Stimulated activated CD8-positive, alpha-beta memory T cell treated with anti-CD3 and anti-CD28 coated beads, Interleukin-4, amount 100 ng/mL, for 1 hour (primary cell): Measurements from ENCODE around the gene LSM11.
"Not testable (repeated sequence)": the region's sequence is repeated elsewhere in the genome, so short reads cannot be mapped to it uniquely, and the experiment has no call there.

Experiments
- DNase-seq, 2 donors: peaks; one replicate each; pipeline ENCODE4 v3.0.0-alpha.2; 2020; ENCODE audit warnings: low read depth in 2 of 2, low spot score in 1 of 2

The LSM11 gene

GRCh38 chr5:157743163-157744050, at the start of gene LSM11:
Gene LSM11 (plus strand): TSS chr5:157743712. CDS start chr5:157743751, 39 bp downstream.
- DNase-seq: peak; percentile 72 to 81

DNA sequence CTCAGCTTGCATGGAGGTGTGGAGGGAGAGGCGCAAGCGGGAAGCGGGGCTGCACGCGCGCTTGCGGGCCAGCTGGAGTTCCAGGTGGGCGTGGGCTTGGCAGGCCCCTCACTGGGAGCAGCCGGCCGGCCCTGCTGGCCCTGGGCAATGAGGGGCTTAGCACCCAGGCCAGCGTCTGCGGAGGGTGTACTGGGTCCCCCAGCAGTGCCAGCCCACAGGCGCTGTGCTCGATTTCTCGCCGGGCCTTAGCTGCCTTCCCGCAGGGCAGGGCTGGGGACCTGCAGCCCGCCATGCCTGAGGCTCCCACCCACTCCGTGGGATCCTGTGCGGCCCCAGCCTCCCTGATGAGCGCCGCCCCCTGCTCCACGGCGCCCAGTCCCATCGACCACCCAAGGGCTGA, 49.7 kb upstream of the LSM11 start:
- DNase-seq: not testable (repeated sequence)

GRCh38 chr5:157696154-157696553, 47.4 kb upstream of the LSM11 start:
- DNase-seq: not testable (repeated sequence)

DNA sequence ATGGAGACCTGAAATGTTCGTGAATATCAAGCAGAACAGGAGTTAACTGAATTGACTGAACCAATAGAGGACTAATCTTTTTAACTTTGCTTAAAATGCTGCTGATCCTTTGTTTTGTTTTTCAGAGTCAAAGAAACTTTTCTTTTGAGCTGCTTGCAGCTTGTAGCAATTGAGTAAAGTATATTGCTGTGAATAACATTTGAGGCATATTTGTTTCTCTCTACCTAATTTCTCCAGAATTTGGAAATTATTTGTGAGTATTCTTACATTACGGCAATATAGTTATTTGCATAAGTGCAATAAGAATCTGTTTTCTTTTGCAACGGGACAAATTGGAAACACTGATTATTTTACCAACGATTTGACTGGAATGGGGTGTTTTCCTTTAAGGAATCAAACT, 44.8 kb upstream of the LSM11 start:
- DNase-seq: not testable (repeated sequence)

- DNase-seq: no peak
These were observed 39.8 kb upstream of the LSM11 start for GRCh38 chr5:157703736-157704135.

GRCh38 chr5:157708866-157709265, 34.6 kb upstream of the LSM11 start:
- no peak for DNase-seq

- no peak for DNase-seq
These were observed 34.2 kb upstream of the LSM11 start for GRCh38 chr5:157709346-157709745.

- DNase-seq: no peak
These were observed 33.1 kb upstream of the LSM11 start for GRCh38 chr5:157710431-157710830.

DNA sequence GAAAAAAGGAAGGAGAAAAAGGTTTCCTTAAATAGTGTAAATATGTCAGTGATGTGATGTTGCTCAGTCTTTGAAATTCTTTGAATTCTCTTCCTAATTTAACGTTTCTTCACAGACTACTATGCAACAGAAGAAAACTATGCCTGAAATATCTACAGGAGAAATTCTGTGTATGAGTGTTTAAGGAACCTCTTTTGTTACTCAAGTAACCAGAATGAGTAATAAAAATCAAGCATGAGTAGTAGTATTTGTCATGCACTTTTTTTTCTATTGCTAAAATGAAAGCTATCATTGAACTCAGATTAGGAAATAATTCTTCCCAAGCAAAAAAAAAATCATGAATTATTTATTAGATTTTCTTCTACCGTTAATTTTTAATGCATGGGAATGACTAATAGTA, 32.6 kb upstream of the LSM11 start:
- DNase-seq: no peak

DNA sequence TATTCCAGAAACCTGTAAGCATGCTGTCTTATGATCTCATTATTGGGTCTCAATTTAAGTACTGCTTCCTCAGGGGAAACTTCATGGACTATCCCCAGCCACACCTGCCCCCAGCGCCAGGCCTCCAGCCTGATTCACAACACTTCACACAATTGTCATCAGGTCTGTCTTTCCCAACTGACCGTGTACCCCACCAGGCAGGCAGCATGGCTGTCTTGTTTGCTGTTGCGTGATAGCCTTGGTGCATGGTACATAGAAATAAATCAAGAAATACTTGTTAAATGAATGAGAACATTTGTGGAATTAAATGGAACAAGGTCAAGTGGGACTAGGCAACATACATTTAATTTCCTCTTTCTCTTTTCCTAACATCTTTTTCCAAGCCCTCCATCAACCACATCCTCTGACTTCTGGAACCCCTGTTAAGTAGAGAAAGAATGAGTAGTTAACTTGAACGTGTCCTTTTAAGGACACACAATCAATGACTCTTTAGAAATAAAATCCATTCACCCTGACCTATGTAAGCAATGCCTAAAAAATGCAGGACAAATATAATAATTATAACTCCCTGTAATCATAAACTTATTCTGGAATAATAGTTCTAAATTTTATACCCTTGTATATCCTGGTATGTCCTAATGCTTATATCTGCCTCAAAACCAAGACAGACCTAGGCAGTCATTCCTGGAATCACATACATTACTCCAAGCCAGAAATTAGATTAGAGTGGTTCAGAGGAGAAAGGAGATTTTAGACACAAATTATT, 29.5 kb upstream of the LSM11 start:
- no peak for DNase-seq

- DNase-seq: no peak
These were observed 29.0 kb upstream of the LSM11 start for GRCh38 chr5:157714596-157714864.

GRCh38 chr5:157718519-157718918, 25.0 kb upstream of the LSM11 start:
- DNase-seq: no peak

DNA sequence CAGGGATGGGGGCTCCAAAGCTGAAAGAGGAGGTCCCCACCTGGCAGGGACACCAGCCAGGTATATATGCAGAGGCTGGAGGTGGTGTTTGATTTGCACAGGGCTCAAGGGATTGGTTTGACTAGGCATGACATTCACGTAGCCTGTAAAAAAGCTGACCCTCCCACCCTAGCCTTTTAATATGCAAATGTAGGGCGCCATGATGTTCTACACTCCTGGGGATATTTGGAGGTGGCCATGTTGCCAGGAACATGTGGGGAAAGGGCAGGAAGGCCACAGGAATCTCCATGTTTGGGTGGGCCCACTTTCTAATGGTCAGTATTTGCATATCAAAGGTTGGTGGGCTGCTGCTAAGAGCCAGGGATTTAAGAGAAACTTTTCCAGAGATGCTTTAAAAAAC, 24.3 kb upstream of the LSM11 start:
- DNase-seq: no peak

- no peak for DNase-seq
These were observed 22.4 kb upstream of the LSM11 start for GRCh38 chr5:157721159-157721558.

DNA sequence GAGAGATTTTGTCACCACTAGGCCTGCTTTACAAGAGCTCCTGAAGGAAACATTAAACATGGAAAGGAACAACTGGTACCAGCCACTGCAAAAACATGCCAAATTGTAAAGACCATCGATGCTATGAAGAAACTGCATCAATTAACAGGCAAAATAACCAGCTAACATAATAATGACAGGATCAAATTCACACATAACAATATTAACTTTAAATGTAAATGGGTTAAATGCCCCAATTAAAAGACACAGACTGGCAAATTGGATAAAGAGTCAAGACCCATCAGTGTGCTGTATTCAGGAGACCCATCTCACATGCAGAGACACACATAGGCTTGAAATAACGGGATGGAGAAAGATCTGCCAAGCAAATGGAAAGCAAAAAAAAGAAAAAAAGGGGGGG, 20.6 kb upstream of the LSM11 start:
- DNase-seq: not testable (repeated sequence)

GRCh38 chr5:157726607-157727006, 16.9 kb upstream of the LSM11 start:
- not testable (repeated sequence) for DNase-seq

DNA sequence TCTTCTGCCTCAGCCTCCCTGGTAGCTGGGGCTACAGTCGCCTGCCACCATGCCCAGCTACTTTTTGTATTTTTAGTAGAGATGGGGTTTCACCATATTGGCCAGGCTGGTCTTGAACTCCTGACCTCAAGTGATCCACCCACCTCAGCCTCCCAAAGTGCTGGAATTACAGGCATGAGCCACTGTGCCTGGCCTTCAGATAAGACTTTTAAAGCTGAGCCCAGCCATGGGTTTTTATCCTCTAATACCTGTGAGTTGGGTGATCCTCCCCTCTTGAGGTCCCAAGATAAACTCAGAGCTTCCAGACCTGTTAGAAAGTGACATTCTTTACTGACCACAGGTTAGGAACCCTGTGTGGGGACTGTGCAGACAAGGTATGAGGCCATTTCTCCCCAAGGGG, 15.7 kb upstream of the LSM11 start:
- not testable (repeated sequence) for DNase-seq

- no peak for DNase-seq
These were observed 13.7 kb upstream of the LSM11 start for GRCh38 chr5:157729858-157730257.

DNA sequence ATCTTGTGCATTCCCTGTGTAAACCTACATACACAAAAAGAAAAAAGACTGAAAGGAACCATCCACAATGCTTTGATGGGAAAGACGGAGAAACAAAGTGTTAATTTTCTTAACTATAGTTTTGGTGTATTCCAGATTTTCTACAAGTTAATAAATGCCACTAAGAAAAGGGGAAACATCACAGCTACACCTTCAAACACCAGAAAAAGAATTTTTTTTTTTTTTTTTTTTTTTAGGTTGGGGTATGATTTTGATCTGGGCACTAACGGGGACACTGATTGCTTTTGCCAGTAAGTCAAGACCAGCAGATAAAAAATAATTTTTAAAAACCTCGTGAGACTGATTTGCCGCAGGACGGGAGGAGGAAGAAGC, 12.6 kb upstream of the LSM11 start:
- DNase-seq: no peak

DNA sequence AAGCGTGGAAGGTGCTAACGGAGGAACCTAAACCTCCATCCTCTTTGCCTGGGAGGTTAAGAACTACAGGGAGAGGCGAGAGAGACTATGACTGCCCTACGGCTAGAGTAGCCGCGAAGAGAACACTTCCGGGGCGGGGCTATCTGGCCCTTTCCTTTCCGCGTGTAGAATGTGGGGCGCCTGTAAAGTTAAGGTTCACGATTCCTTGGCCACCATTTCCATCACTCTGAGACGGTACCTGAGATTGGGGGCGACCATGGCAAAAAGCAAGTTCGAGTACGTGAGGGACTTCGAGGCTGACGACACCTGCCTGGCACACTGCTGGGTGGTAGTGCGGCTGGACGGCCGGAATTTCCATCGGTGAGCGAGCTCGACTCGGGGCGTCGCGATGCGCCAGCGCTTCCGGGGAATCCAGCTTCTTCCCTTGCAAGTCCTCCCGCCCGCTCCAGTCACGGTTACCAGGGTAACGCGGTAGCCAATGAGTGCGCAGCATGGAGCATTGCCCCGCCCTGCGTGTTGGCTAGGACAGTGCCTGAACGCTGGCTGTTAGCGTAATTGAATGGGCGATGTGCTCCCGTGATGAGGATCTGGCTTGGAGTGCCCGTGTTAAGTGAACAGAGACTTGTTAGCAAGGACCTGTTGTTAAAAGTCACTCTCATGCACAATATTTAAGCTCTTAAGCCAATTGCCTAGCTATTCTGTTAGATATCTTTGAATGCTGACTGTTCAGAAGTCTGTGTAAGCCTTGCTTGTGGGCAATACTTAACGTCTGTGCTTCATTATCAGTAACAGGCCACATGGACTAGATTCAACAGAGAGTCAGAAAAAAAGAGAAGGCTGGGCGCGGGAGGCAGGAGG, 12.0 kb upstream of the LSM11 start, which contains the start of gene THG1L:
Gene THG1L, plus strand, starts transcription at position 149 of the 858 bp plus-strand sequence. Its CDS starts 21 bp downstream, at position 170.
- DNase-seq: peak; percentile 97 to 98

- no peak for DNase-seq
These were observed 11.4 kb upstream of the LSM11 start for GRCh38 chr5:157732130-157732514.
